Prostate gland (tissue), 2 donors: ENCODE measurements around the gene CSNK2A1. TPM values are rescaled to one million over a fixed set of nuclear protein-coding genes. Genes with fewer than 3 reads are reported as not detected.
A peak's percentile ranks its signal among the peaks of the same experiment; 100 is the strongest.

Experiments used
- DNase-seq: peaks from one replicate; pipeline ENCODE4 v3.0.0-alpha.2; 2019; ENCODE audit warnings: low spot score
- H3K27ac ChIP-seq, 2 donors: fragments of 200-600 bp; sonication (generic); 2 replicates each; pipeline ENCODE4 v1.5.1; 2017 to 2019
- H3K27me3 ChIP-seq: fragments of 200-600 bp; sonication (generic); replicated peaks from 2 replicates; pipeline ENCODE4 v1.5.1; 2019; ENCODE audit not compliant: insufficient read depth
- H3K36me3 ChIP-seq, 2 donors: fragments of 200-600 bp; sonication (generic); 1 replicate in 1 of 2; 2 replicates in 1 of 2; pipeline versions ENCODE4 v1.5.1 to v1.8.1; 2017 to 2019
- H3K4me1 ChIP-seq: fragments of 200-600 bp; sonication (generic); replicated peaks from 2 replicates; pipeline ENCODE4 v1.5.1; 2019
- H3K4me3 ChIP-seq, 2 donors: fragments of 200-600 bp; sonication (generic); 2 replicates each; pipeline ENCODE4 v1.5.1; 2017 to 2019
- H3K9me3 ChIP-seq: fragments of 200-600 bp; sonication (generic); 2 replicates; pipeline ENCODE4 v1.5.1; 2017
- CTCF ChIP-seq, 4 experiments: fragments of 200-600 bp in 2 of 4; fragments of 450-650 bp in 2 of 4; sonication (generic) in 2 of 4; IDR thresholded peaks; 1 replicate in 3 of 4; 2 replicates in 1 of 4; pipeline ENCODE4 v1.5.1; 2016 to 2019; ENCODE audit warnings: antibody characterized with exemption in 4 of 4, mild to moderate bottlenecking in 2 of 4, moderate library complexity in 2 of 4
- POLR2A ChIP-seq: fragments of 450-650 bp; IDR thresholded peaks from one replicate; pipeline ENCODE4 v1.6.1; 2016; ENCODE audit warnings: antibody characterized with exemption, mild to moderate bottlenecking
- POLR2AphosphoS5 ChIP-seq: sonication (generic); formaldehyde crosslinking; IDR thresholded peaks from one replicate; pipeline ENCODE4 v1.6.1; 2017; ENCODE audit warnings: antibody characterized with exemption
- WGBS: methylation state at CpG from one replicate; pipeline ENCODE4 v1.1.5; 2018; 5-methylcytosine and 5-hydroxymethylcytosine counted together
- intact Hi-C: fragments of 100-400 bp; cut with DNase I; formaldehyde crosslinking; loops from one replicate; pipeline ENCODE4 v1.14.2; 2022
- total RNA-seq, 2 donors: library from RNA; depleted of rRNA; stranded (reverse); fragments of >200 nt; gene quantifications; one replicate each; pipeline ENCODE4 v1.1.0, GENCODE V29; 2016

Gene CSNK2A1
- total RNA-seq: 100 to 1,000 TPM in 1 of 2 donors, 10 to 100 TPM in 1; 66.9 to 152 TPM

GRCh38 chr20:543369-544152 is at the start of gene CSNK2A1:
CSNK2A1 (minus strand) TSS chr20:543790; CDS start chr20:508551, 35,239 bp downstream.
- no peaks in the 10 kb centered on the region for H3K27me3 ChIP-seq
- peak in 2 of 4 experiments; percentile 9 to 16 for TF ChIP-seq CTCF (IDR thresholded peaks at IDR 0.05)
- peak; percentile 93 for TF ChIP-seq POLR2AphosphoS5
- peak; percentile 94 for TF ChIP-seq POLR2A
- peak; percentile 92 for DNase-seq
- peaks cover 6% of the 10 kb centered on the region for H3K4me1 ChIP-seq
- H3K27ac ChIP-seq: peak within 1 kb of the TSS; percentile 92 to 93
- peak within 1 kb of the TSS; percentile 91 to 97 for H3K4me3 ChIP-seq
- under 1% methylated on average over 43 of the region's 44 CpGs for whole genome bisulfite sequencing
- no peaks in the 10 kb centered on the region for H3K9me3 ChIP-seq
- intact Hi-C loops: loop anchor here (5.0 to 10.0 kb wide), 2 partner anchors 111 to 136 kb away; partner anchors contain the start of genes RBCK1 and SRXN1
- H3K36me3 ChIP-seq: no peaks in the 10 kb centered on the region

- intact Hi-C loops: no loop called here
- Histone ChIP-seq H3K4me3 (no peak overlapping the region), H3K27me3 (no peaks in the 10 kb centered on the region), H3K4me1 (no peaks in the 10 kb centered on the region), H3K36me3 (no peaks in the 10 kb centered on the region), H3K9me3 (no peaks in the 10 kb centered on the region), H3K27ac (no peak overlapping the region)
- WGBS: 88% methylated on average over 7 of the region's 7 CpGs
- TF ChIP-seq POLR2AphosphoS5 (no peak), CTCF (IDR thresholded peaks at IDR 0.05) (no peak), POLR2A (no peak)
- DNase-seq: no peak
These were observed 48.9 kb upstream of the CSNK2A1 start for GRCh38 chr20:592506-592905.

- no peaks in the 10 kb centered on the region for H3K27me3 ChIP-seq
- no peaks in the 10 kb centered on the region for H3K36me3 ChIP-seq
- H3K27ac ChIP-seq: no peak overlapping the region
- no peak for DNase-seq
- no peaks in the 10 kb centered on the region for H3K9me3 ChIP-seq
- H3K4me3 ChIP-seq: no peak overlapping the region
- intact Hi-C loops: no loop called here
- H3K4me1 ChIP-seq: no peaks in the 10 kb centered on the region
- TF ChIP-seq POLR2AphosphoS5 (no peak), POLR2A (no peak), CTCF (IDR thresholded peaks at IDR 0.05) (no peak)
- WGBS: 89% methylated on average over 5 of the region's 5 CpGs
These were observed 48.4 kb upstream of the CSNK2A1 start for GRCh38 chr20:591941-592340.

- H3K4me1 ChIP-seq: no peaks in the 10 kb centered on the region
- H3K27me3 ChIP-seq: no peaks in the 10 kb centered on the region
- H3K9me3 ChIP-seq: no peaks in the 10 kb centered on the region
- no peak for TF ChIP-seq POLR2A
- TF ChIP-seq POLR2AphosphoS5: no peak
- no peak for TF ChIP-seq CTCF (IDR thresholded peaks at IDR 0.05)
- H3K27ac ChIP-seq: no peak overlapping the region
- intact Hi-C loops: no loop called here
- DNase-seq: no peak
- 90% methylated on average over 10 of the region's 10 CpGs for WGBS
- no peaks in the 10 kb centered on the region for H3K36me3 ChIP-seq
- H3K4me3 ChIP-seq: no peak overlapping the region
These were observed 45.5 kb upstream of the CSNK2A1 start for GRCh38 chr20:588932-589672.
